AG08396 (cell line): ENCODE results near the gene SRPK2.

Source experiments
- DNase-seq: peaks from one replicate; pipeline ENCODE4 v3.0.0; 2012; ENCODE audit warnings: low spot score, mixed read lengths

Gene SRPK2

GRCh38 chr7:105133986-105134655 lies 254.6 kb downstream of the SRPK2 start:
- DNase-seq, result no peak

- DNase-seq, result no peak
These were observed 255.4 kb downstream of the SRPK2 start for GRCh38 chr7:105133358-105133757.

GRCh38 chr7:105132835-105133234 lies 255.9 kb downstream of the SRPK2 start:
- no peak for DNase-seq

- no peak for DNase-seq
These were observed 256.4 kb downstream of the SRPK2 start for GRCh38 chr7:105132335-105132734.

GRCh38 chr7:105131890-105132289 lies 256.8 kb downstream of the SRPK2 start:
- DNase-seq, result no peak

GRCh38 chr7:105131033-105131656 lies 257.6 kb downstream of the SRPK2 start:
- no peak for DNase-seq

- no peak for DNase-seq
These were observed 258.1 kb downstream of the SRPK2 start for GRCh38 chr7:105130580-105130979.

- no peak for DNase-seq
These were observed 258.7 kb downstream of the SRPK2 start for GRCh38 chr7:105130048-105130447.

- no peak for DNase-seq
These were observed 261.5 kb downstream of the SRPK2 start for GRCh38 chr7:105127179-105127578.

GRCh38 chr7:105126436-105126975 lies 262.2 kb downstream of the SRPK2 start:
- no peak for DNase-seq

GRCh38 chr7:105125745-105126144 lies 263.0 kb downstream of the SRPK2 start:
- DNase-seq, result no peak

- no peak for DNase-seq
These were observed 266.1 kb downstream of the SRPK2 start for GRCh38 chr7:105122619-105123018.

GRCh38 chr7:105118612-105119600 lies 269.8 kb downstream of the SRPK2 start:
- no peak for DNase-seq

GRCh38 chr7:105112440-105113418 lies 276.0 kb downstream of the SRPK2 start:
- DNase-seq, result peak; percentile 12

- DNase-seq, result no peak
These were observed 281.3 kb downstream of the SRPK2 start for GRCh38 chr7:105107458-105107857.

GRCh38 chr7:105106473-105106872 lies 282.2 kb downstream of the SRPK2 start:
- DNase-seq, result no peak

GRCh38 chr7:105105579-105105978 lies 283.1 kb downstream of the SRPK2 start:
- DNase-seq, result no peak

GRCh38 chr7:105102557-105103352 lies 286.0 kb downstream of the SRPK2 start:
- no peak for DNase-seq

- no peak for DNase-seq
These were observed 286.9 kb downstream of the SRPK2 start for GRCh38 chr7:105101864-105102263.

- no peak for DNase-seq
These were observed 289.7 kb downstream of the SRPK2 start for GRCh38 chr7:105098863-105099515.
